WTC11 (cell line): ENCODE data around the gene CATSPERE. TPM values are rescaled to one million over a fixed set of nuclear protein-coding genes. Genes with fewer than 3 reads are reported as not detected.

Source experiments
- ATAC-seq: fragments of 200-7000 bp; cut with Tn5 transposase; 2 replicates; pipeline ENCODE4 v1.10.0; 2021; ENCODE audit warnings: mild to moderate bottlenecking, moderate library complexity
- CTCF ChIA-PET: fragments of 300-600 bp; sonication (Branson Sonifier 250); formaldehyde crosslinking; loops from one replicate; lab custom pipeline; 2021; ENCODE audit warnings: antibody characterized with exemption; lab: Charles Lee
- POLR2A ChIA-PET: fragments of 350-600 bp; sonication (Branson Sonifier 250); formaldehyde crosslinking; loops from one replicate; lab custom pipeline; 2021; ENCODE audit warnings: antibody characterized with exemption; lab: Charles Lee
- DNase-seq: peaks from one replicate; pipeline ENCODE4 v3.0.0; 2021; ENCODE audit warnings: low spot score
- H3K27ac Mint-ChIP-seq: 2 replicates; pipeline ENCODE4 v1.8.0; 2021; ENCODE audit warnings: mixed read lengths
- H3K27me3 Mint-ChIP-seq: 2 replicates; pipeline ENCODE4 v1.8.0; 2021; ENCODE audit warnings: low read depth, mild to moderate bottlenecking, moderate library complexity, mixed read lengths
- H3K36me3 Mint-ChIP-seq: 2 replicates; pipeline ENCODE4 v1.8.0; 2021; ENCODE audit warnings: mixed read lengths
- H3K4me1 Mint-ChIP-seq: 2 replicates; pipeline ENCODE4 v1.8.0; 2022; ENCODE audit warnings: mixed read lengths
- H3K4me3 Mint-ChIP-seq: 2 replicates; pipeline ENCODE4 v1.8.0; 2021; ENCODE audit warnings: mild to moderate bottlenecking, moderate library complexity, mixed read lengths
- H3K9me3 Mint-ChIP-seq: 2 replicates; pipeline ENCODE4 v1.8.0; 2021; ENCODE audit warnings: mixed read lengths
- ESRRA ChIP-seq: sonication (generic); formaldehyde crosslinking; IDR thresholded peaks from 2 replicates; pipeline ENCODE4 v1.8.1; 2022; ENCODE audit warnings: mild to moderate bottlenecking, missing genetic modification reagents, borderline replicate concordance
- ETV6 ChIP-seq: sonication (generic); formaldehyde crosslinking; IDR thresholded peaks from 2 replicates; pipeline ENCODE4 v1.8.1; 2022; ENCODE audit warnings: mild to moderate bottlenecking, missing genetic modification reagents
- FOXJ3 ChIP-seq: sonication (generic); formaldehyde crosslinking; IDR thresholded peaks from 2 replicates; pipeline ENCODE4 v1.9.0; 2021; ENCODE audit warnings: missing genetic modification reagents, mild to moderate bottlenecking, borderline replicate concordance
- FOXK1 ChIP-seq: sonication (generic); formaldehyde crosslinking; IDR thresholded peaks from 2 replicates; pipeline ENCODE4 v1.8.0; 2022; ENCODE audit warnings: mild to moderate bottlenecking, moderate library complexity, missing genetic modification reagents
- FOXP1 ChIP-seq: sonication (generic); formaldehyde crosslinking; IDR thresholded peaks from 2 replicates; pipeline ENCODE4 v1.8.0; 2022; ENCODE audit warnings: missing genetic modification reagents, mild to moderate bottlenecking, moderate library complexity, borderline replicate concordance
- FOXP4 ChIP-seq: sonication (generic); formaldehyde crosslinking; IDR thresholded peaks from 2 replicates; pipeline ENCODE4 v1.8.0; 2022; ENCODE audit warnings: mild to moderate bottlenecking, missing genetic modification reagents
- GABPB1 ChIP-seq: sonication (generic); formaldehyde crosslinking; IDR thresholded peaks from 2 replicates; pipeline ENCODE4 v1.8.1; 2023; ENCODE audit warnings: mild to moderate bottlenecking, missing genetic modification reagents
- IRF2 ChIP-seq: sonication (generic); formaldehyde crosslinking; IDR thresholded peaks from 2 replicates; pipeline ENCODE4 v1.8.0; 2022; ENCODE audit warnings: low read depth, missing genetic modification reagents, borderline replicate concordance
- KAT7 ChIP-seq: sonication (generic); formaldehyde crosslinking; IDR thresholded peaks from 2 replicates; pipeline ENCODE4 v1.8.1; 2023; ENCODE audit warnings: missing genetic modification reagents, mild to moderate bottlenecking, borderline replicate concordance
- MXD4 ChIP-seq: fragments of 250-450 bp; sonication (Bioruptor Pico); IDR thresholded peaks from 2 replicates; pipeline ENCODE4 v1.8.0; 2021; ENCODE audit warnings: mild to moderate bottlenecking, moderate library complexity, borderline replicate concordance
- NFE2L1 ChIP-seq: sonication (generic); formaldehyde crosslinking; IDR thresholded peaks from 2 replicates; pipeline ENCODE4 v1.8.1; 2023; ENCODE audit warnings: missing genetic modification reagents
- NR2C2 ChIP-seq: sonication (generic); formaldehyde crosslinking; IDR thresholded peaks from 2 replicates; pipeline ENCODE4 v1.8.0; 2022; ENCODE audit warnings: mild to moderate bottlenecking, missing genetic modification reagents
- NR3C1 ChIP-seq: sonication (generic); formaldehyde crosslinking; conservative IDR thresholded peaks from 2 replicates; pipeline ENCODE4 v1.8.1; 2023; ENCODE audit warnings: low read depth, mild to moderate bottlenecking, missing genetic modification reagents
- RELA ChIP-seq: sonication (generic); formaldehyde crosslinking; IDR thresholded peaks from 2 replicates; pipeline ENCODE4 v1.8.1; 2022; ENCODE audit warnings: missing genetic modification reagents, mild to moderate bottlenecking, borderline replicate concordance
- SP1 ChIP-seq: sonication (generic); formaldehyde crosslinking; conservative IDR thresholded peaks from 2 replicates; pipeline ENCODE4 v1.8.1; 2022; ENCODE audit warnings: missing genetic modification reagents
- TEAD1 ChIP-seq: sonication (generic); formaldehyde crosslinking; IDR thresholded peaks from 2 replicates; pipeline ENCODE4 v1.8.0; 2022; ENCODE audit warnings: mild to moderate bottlenecking, missing genetic modification reagents
- ZBTB21 ChIP-seq: sonication (generic); formaldehyde crosslinking; IDR thresholded peaks from 2 replicates; pipeline ENCODE4 v1.8.1; 2023; ENCODE audit warnings: mild to moderate bottlenecking, missing genetic modification reagents, borderline replicate concordance
- ZNF121 ChIP-seq: sonication (generic); formaldehyde crosslinking; IDR thresholded peaks from 2 replicates; pipeline ENCODE4 v1.8.0; 2023; ENCODE audit warnings: missing genetic modification reagents
- ZNF219 ChIP-seq: sonication (generic); formaldehyde crosslinking; IDR thresholded peaks from 2 replicates; pipeline ENCODE4 v1.8.0; 2023; ENCODE audit warnings: missing genetic modification reagents, mild to moderate bottlenecking, borderline replicate concordance
- ZNF232 ChIP-seq: sonication (generic); formaldehyde crosslinking; IDR thresholded peaks from 2 replicates; pipeline ENCODE4 v1.8.0; 2022; ENCODE audit warnings: mild to moderate bottlenecking, missing genetic modification reagents
- ZNF263 ChIP-seq: sonication (generic); formaldehyde crosslinking; IDR thresholded peaks from 2 replicates; pipeline ENCODE4 v1.8.1; 2022; ENCODE audit warnings: low read depth, mild to moderate bottlenecking, moderate library complexity, missing genetic modification reagents
- ZNF317 ChIP-seq: sonication (generic); formaldehyde crosslinking; IDR thresholded peaks from 2 replicates; pipeline ENCODE4 v1.8.1; 2023; ENCODE audit warnings: low read depth, mild to moderate bottlenecking, moderate library complexity, missing genetic modification reagents, borderline replicate concordance
- ZNF671 ChIP-seq: fragments of 250-450 bp; sonication (Bioruptor Pico); IDR thresholded peaks from 2 replicates; pipeline ENCODE4 v1.8.0; 2021; ENCODE audit warnings: mild to moderate bottlenecking
- total RNA-seq: library from RNA; stranded (reverse); gene quantifications from 3 replicates; pipeline ENCODE4 v1.2.3, GENCODE V29; 2021
- TF ChIP-seq, protein P1 (sequence below): fragments of 200-600 bp; IDR thresholded peaks from 2 replicates; pipeline ENCODE4 v1.8.0; 2022; ENCODE audit warnings: antibody characterized with exemption
- TF ChIP-seq, protein P2 (sequence below): fragments of 250-450 bp; sonication (Bioruptor Pico); IDR thresholded peaks from 2 replicates; pipeline ENCODE4 v1.9.0; 2021; ENCODE audit warnings: moderate library complexity, mild to moderate bottlenecking, inconsistent platforms, borderline replicate concordance
- TF ChIP-seq, protein P3 (sequence below): sonication (generic); formaldehyde crosslinking; IDR thresholded peaks from 2 replicates; pipeline ENCODE4 v1.8.0; 2022; ENCODE audit warnings: mild to moderate bottlenecking, missing genetic modification reagents
- TF ChIP-seq, protein P4 (sequence below): sonication (generic); formaldehyde crosslinking; IDR thresholded peaks from 2 replicates; pipeline ENCODE4 v1.8.0; 2022; ENCODE audit warnings: mild to moderate bottlenecking, missing genetic modification reagents
- TF ChIP-seq, protein P5 (sequence below): sonication (generic); formaldehyde crosslinking; IDR thresholded peaks from 2 replicates; pipeline ENCODE4 v1.8.0; 2023; ENCODE audit warnings: missing genetic modification reagents

CATSPERE gene
- total RNA-seq, 1 experiment from 2014 or later: 0.66 TPM

GRCh38 chr1:244412176-244412575 lies 48.9 kb upstream of the CATSPERE start:
- Mint-ChIP-seq H3K4me1 (peaks cover 19% of the 10 kb centered on the region), H3K36me3 (peaks cover 77% of the 10 kb centered on the region), H3K9me3 (no peaks in the 10 kb centered on the region), H3K27ac (peak overlapping the region; percentile 46; the same call in 1 of the 2 replicates), H3K27me3 (no peaks in the 10 kb centered on the region), H3K4me3 (no peak overlapping the region)
- ATAC-seq (no peak), DNase-seq (no peak)
- CTCF ChIA-PET: no interaction called here
- POLR2A ChIA-PET: no interaction called here
- no peak for TF ChIP-seq ZNF671 (CRISPR knock-in tag)
- TF ChIP-seq ZNF263 (CRISPR knock-in tag): no peak
- no peak for TF ChIP-seq ZBTB21 (CRISPR knock-in tag)
- no peak for TF ChIP-seq ESRRA (CRISPR knock-in tag)
- no peak for TF ChIP-seq KAT7
- TF ChIP-seq, protein P1, sequence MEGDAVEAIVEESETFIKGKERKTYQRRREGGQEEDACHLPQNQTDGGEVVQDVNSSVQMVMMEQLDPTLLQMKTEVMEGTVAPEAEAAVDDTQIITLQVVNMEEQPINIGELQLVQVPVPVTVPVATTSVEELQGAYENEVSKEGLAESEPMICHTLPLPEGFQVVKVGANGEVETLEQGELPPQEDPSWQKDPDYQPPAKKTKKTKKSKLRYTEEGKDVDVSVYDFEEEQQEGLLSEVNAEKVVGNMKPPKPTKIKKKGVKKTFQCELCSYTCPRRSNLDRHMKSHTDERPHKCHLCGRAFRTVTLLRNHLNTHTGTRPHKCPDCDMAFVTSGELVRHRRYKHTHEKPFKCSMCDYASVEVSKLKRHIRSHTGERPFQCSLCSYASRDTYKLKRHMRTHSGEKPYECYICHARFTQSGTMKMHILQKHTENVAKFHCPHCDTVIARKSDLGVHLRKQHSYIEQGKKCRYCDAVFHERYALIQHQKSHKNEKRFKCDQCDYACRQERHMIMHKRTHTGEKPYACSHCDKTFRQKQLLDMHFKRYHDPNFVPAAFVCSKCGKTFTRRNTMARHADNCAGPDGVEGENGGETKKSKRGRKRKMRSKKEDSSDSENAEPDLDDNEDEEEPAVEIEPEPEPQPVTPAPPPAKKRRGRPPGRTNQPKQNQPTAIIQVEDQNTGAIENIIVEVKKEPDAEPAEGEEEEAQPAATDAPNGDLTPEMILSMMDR: no peak
- TF ChIP-seq NR3C1 (CRISPR knock-in tag): no peak
- TF ChIP-seq FOXJ3 (CRISPR knock-in tag): no peak
- no peak for TF ChIP-seq TEAD1 (CRISPR knock-in tag)
- TF ChIP-seq ZNF317 (CRISPR knock-in tag): no peak
- TF ChIP-seq, protein P2, sequence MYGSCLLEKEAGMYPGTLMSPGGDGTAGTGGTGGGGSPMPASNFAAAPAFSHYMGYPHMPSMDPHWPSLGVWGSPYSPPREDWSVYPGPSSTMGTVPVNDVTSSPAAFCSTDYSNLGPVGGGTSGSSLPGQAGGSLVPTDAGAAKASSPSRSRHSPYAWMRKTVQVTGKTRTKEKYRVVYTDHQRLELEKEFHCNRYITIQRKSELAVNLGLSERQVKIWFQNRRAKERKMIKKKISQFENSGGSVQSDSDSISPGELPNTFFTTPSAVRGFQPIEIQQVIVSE (CRISPR knock-in tag): no peak
- TF ChIP-seq MXD4 (CRISPR knock-in tag): no peak
- no peak for TF ChIP-seq GABPB1 (CRISPR knock-in tag)
- TF ChIP-seq NFE2L1 (CRISPR knock-in tag): no peak
- no peak for TF ChIP-seq IRF2 (CRISPR knock-in tag)
- no peak for TF ChIP-seq ZNF232
- TF ChIP-seq, protein P3, sequence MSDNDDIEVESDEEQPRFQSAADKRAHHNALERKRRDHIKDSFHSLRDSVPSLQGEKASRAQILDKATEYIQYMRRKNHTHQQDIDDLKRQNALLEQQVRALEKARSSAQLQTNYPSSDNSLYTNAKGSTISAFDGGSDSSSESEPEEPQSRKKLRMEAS (CRISPR knock-in tag): no peak
- TF ChIP-seq, protein P4, sequence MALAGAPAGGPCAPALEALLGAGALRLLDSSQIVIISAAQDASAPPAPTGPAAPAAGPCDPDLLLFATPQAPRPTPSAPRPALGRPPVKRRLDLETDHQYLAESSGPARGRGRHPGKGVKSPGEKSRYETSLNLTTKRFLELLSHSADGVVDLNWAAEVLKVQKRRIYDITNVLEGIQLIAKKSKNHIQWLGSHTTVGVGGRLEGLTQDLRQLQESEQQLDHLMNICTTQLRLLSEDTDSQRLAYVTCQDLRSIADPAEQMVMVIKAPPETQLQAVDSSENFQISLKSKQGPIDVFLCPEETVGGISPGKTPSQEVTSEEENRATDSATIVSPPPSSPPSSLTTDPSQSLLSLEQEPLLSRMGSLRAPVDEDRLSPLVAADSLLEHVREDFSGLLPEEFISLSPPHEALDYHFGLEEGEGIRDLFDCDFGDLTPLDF (CRISPR knock-in tag): no peak
- TF ChIP-seq, protein P5, sequence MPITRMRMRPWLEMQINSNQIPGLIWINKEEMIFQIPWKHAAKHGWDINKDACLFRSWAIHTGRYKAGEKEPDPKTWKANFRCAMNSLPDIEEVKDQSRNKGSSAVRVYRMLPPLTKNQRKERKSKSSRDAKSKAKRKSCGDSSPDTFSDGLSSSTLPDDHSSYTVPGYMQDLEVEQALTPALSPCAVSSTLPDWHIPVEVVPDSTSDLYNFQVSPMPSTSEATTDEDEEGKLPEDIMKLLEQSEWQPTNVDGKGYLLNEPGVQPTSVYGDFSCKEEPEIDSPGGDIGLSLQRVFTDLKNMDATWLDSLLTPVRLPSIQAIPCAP: no peak
- no peak for TF ChIP-seq FOXP4 (CRISPR knock-in tag)

GRCh38 chr1:244413736-244414135 lies 47.3 kb upstream of the CATSPERE start:
- H3K27me3 Mint-ChIP-seq: no peaks in the 10 kb centered on the region
- POLR2A ChIA-PET: no interaction called here
- 0 out of 2 replicates have a peak overlapping the region, but pooled peaks have one; percentile 12 for H3K27ac Mint-ChIP-seq
- CTCF ChIA-PET: interaction anchor here (1.7 to 2.0 kb wide), 2 partner anchors 114 to 128 kb away, joined by 5 to 6 read pairs; no protein-coding TSS in a partner anchor
- peaks cover 84% of the 10 kb centered on the region for H3K36me3 Mint-ChIP-seq
- H3K9me3 Mint-ChIP-seq: no peaks in the 10 kb centered on the region
- peaks cover 19% of the 10 kb centered on the region for H3K4me1 Mint-ChIP-seq
- ATAC-seq: no peak
- H3K4me3 Mint-ChIP-seq: no peak overlapping the region
- DNase-seq: no peak
- no peak for TF ChIP-seq NFE2L1 (CRISPR knock-in tag)
- TF ChIP-seq MXD4 (CRISPR knock-in tag): no peak
- no peak for TF ChIP-seq ZBTB21 (CRISPR knock-in tag)
- no peak for TF ChIP-seq FOXP1 (CRISPR knock-in tag)
- TF ChIP-seq ZNF263 (CRISPR knock-in tag): no peak
- no peak for TF ChIP-seq NR2C2 (CRISPR knock-in tag)
- TF ChIP-seq ZNF671 (CRISPR knock-in tag): no peak
- TF ChIP-seq ZNF219 (CRISPR knock-in tag): no peak
- TF ChIP-seq FOXK1 (CRISPR knock-in tag): no peak
- TF ChIP-seq ZNF121 (CRISPR knock-in tag): no peak
- TF ChIP-seq RELA (CRISPR knock-in tag): no peak
- no peak for TF ChIP-seq SP1 (CRISPR knock-in tag)
- no peak for TF ChIP-seq ETV6
